ENCODE measurements around the gene ATXN2L.

DNA sequence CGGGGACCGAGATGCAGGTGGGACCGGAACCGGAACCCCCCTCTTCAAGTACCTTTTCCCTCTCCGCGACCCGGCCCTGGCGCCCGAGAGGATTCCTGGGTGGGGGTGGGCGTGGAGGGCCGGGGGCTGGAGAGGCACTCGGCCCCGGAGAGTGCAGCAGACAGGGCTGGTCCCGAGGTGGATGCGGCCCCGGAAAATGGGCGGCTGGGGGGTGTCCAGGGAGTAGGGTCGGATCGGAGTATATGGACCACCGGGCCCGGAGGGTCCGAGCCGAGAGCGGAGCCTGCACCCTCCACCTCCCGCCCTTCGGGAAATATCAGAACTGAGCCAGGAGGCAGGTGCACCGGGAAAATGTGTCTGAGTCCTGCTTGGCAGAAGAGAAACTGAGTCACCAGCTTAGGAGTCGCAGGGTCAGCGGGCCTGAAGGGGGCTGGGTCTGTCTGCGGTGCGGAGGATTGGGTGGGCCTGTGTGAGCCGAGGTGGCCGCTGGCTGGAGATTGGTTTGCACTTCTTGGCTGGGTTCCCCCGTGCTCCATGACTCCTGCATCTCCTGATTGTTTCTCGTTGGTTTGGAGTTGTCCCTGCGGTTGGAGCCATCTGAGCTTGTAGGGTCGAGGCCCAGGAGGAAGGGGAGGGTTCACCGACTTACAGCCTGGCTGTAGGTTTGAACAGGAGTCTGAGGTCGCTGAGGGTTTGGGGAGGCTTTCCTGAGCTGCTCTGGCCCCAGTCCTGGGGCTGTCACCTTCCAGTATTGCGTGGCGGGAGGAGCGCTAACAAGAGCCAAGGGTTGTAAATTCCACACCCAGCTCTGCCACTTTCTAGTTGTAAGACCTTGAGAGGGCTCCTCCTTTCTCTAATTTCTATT is 41.4 kb downstream of the ATXN2L start:
- TF ChIP-seq, protein P1, sequence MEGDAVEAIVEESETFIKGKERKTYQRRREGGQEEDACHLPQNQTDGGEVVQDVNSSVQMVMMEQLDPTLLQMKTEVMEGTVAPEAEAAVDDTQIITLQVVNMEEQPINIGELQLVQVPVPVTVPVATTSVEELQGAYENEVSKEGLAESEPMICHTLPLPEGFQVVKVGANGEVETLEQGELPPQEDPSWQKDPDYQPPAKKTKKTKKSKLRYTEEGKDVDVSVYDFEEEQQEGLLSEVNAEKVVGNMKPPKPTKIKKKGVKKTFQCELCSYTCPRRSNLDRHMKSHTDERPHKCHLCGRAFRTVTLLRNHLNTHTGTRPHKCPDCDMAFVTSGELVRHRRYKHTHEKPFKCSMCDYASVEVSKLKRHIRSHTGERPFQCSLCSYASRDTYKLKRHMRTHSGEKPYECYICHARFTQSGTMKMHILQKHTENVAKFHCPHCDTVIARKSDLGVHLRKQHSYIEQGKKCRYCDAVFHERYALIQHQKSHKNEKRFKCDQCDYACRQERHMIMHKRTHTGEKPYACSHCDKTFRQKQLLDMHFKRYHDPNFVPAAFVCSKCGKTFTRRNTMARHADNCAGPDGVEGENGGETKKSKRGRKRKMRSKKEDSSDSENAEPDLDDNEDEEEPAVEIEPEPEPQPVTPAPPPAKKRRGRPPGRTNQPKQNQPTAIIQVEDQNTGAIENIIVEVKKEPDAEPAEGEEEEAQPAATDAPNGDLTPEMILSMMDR (IDR thresholded peaks at IDR 0.05), result no peak
- TF ChIP-seq POLR2A (IDR thresholded peaks at IDR 0.05), result no peak

Data from prostate gland (tissue), 2 donors.